ENCODE results near the gene DPH5.

GRCh38 chr1:100995198-100995988 lies 30.2 kb downstream of the DPH5 start:
- no peak for TF ChIP-seq RAD21 (IDR thresholded peaks at IDR 0.05; ENCODE audit: insufficient read depth, low read depth, low read length)
- TF ChIP-seq, protein P1, sequence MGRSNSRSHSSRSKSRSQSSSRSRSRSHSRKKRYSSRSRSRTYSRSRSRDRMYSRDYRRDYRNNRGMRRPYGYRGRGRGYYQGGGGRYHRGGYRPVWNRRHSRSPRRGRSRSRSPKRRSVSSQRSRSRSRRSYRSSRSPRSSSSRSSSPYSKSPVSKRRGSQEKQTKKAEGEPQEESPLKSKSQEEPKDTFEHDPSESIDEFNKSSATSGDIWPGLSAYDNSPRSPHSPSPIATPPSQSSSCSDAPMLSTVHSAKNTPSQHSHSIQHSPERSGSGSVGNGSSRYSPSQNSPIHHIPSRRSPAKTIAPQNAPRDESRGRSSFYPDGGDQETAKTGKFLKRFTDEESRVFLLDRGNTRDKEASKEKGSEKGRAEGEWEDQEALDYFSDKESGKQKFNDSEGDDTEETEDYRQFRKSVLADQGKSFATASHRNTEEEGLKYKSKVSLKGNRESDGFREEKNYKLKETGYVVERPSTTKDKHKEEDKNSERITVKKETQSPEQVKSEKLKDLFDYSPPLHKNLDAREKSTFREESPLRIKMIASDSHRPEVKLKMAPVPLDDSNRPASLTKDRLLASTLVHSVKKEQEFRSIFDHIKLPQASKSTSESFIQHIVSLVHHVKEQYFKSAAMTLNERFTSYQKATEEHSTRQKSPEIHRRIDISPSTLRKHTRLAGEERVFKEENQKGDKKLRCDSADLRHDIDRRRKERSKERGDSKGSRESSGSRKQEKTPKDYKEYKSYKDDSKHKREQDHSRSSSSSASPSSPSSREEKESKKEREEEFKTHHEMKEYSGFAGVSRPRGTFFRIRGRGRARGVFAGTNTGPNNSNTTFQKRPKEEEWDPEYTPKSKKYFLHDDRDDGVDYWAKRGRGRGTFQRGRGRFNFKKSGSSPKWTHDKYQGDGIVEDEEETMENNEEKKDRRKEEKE (IDR thresholded peaks at IDR 0.05): no peak
- no peak for TF ChIP-seq POLR2AphosphoS5 (IDR thresholded peaks at IDR 0.05; ENCODE audit: low read length)
- TF ChIP-seq SIN3A (IDR thresholded peaks at IDR 0.05; ENCODE audit: low read depth, low read length): no peak
- TF ChIP-seq HDAC6 (IDR thresholded peaks at IDR 0.05; ENCODE audit: unreplicated experiment): no peak
- TF ChIP-seq TAF1 (IDR thresholded peaks at IDR 0.05; ENCODE audit: borderline replicate concordance, low read depth, low read length): no peak
- TF ChIP-seq EZH2 (IDR thresholded peaks at IDR 0.05; ENCODE audit: borderline replicate concordance, control insufficient read depth, low read depth, low read length): no peak
- TF ChIP-seq ZSCAN29 (IDR thresholded peaks at IDR 0.05): no peak
- TF ChIP-seq MAX (IDR thresholded peaks at IDR 0.05; ENCODE audit: low read depth, low read length): no peak
- no peak for TF ChIP-seq POU2F2 (IDR thresholded peaks at IDR 0.05; ENCODE audit: borderline replicate concordance, low read depth, low read length)
- no peak for TF ChIP-seq RCOR1 (conservative IDR thresholded peaks at IDR 0.05; ENCODE audit: low read depth, low read length)
- no peak for TF ChIP-seq ZNF274 (IDR thresholded peaks at IDR 0.05; ENCODE audit: insufficient read depth, insufficient read length)
- no peak for TF ChIP-seq CTCF (IDR thresholded peaks at IDR 0.05 in 2 of 3, conservative IDR thresholded peaks at IDR 0.05 in 1 of 3; ENCODE audit: control insufficient read depth in 2 of 3, extremely low read depth in 1 of 3, insufficient read depth in 1 of 3, low read depth in 3 of 3, low read length in 3 of 3)
- no peak for TF ChIP-seq ATF2 (IDR thresholded peaks at IDR 0.05; ENCODE audit: low read length)

Measured in GM12878 (cell line).